ENCODE measurements around the gene SLC8A1. TPM values are rescaled to one million over a fixed set of nuclear protein-coding genes. Genes with fewer than 3 reads are reported as not detected.

The SLC8A1 gene
- total and polyA plus RNA-seq, 2 donors, result 0.46 to 20.4 TPM

DNA sequence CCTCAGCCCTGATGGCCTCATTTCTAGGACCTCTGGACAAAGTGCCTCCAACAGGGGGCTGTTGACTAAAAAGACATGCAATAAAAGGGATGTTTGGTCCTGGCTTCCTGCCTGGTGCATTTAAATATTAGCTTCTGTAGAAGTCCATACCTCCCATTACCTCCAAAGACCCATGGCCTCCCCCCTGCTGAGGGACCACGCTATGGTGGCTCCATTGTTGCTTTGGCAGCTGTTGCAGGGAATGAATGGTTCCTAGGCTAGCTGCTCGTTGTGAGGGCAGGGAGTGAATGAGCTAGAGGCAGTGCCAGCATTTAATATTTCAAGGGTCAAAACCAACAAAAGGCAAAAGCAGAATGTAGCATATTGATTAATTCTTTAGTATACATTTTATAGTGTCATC, 285.9 kb downstream of the SLC8A1 start:
- Histone ChIP-seq H3K9me3 (ENCODE audit: control insufficient read depth in 2 of 2, insufficient read depth in 1 of 2, low read length in 1 of 2) (no peaks in the 10 kb centered on the region), H3K27me3 (ENCODE audit: control insufficient read depth in 2 of 2, insufficient read depth in 1 of 2, low read length in 1 of 2) (no peaks in the 10 kb centered on the region), H3K36me3 (ENCODE audit: control insufficient read depth in 2 of 2, insufficient read depth in 2 of 2, low read length in 1 of 2) (no peaks in the 10 kb centered on the region), H3K4me1 (ENCODE audit: control insufficient read depth in 2 of 2, insufficient read depth in 2 of 2, low read length in 2 of 2) (no peaks in the 10 kb centered on the region), H3K4me3 (ENCODE audit: low read length in 2 of 2) (no peak overlapping the region), H3K27ac (ENCODE audit: low read depth in 1 of 2, low read length in 1 of 2) (no peak overlapping the region)
- DNase-seq (ENCODE audit: low read depth in 6 of 9, low spot score in 9 of 9), result no peak
- WGBS, result 47% methylated on average over 2 of the region's 2 CpGs

DNA sequence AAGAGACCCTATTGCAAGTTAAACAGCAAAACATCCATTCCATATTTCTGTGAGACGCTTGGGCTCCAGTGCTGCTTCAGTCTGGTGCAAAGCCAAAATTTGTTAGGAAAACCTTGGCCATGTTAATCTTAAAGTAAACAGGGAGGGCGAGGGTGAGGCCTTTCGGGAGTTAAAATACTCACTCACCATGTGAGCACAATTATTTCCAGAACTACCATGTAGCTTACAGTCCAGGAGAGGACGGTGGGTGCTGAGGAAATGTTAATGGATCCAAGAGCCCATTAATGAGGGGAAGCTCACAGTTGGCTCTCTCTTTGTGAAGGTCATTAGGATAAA, 286.4 kb downstream of the SLC8A1 start:
- H3K9me3 ChIP-seq (ENCODE audit: control insufficient read depth in 2 of 2, insufficient read depth in 1 of 2, low read length in 1 of 2), result no peaks in the 10 kb centered on the region
- H3K4me1 ChIP-seq (ENCODE audit: control insufficient read depth in 2 of 2, insufficient read depth in 2 of 2, low read length in 2 of 2), result no peaks in the 10 kb centered on the region
- no peaks in the 10 kb centered on the region for H3K27me3 ChIP-seq (ENCODE audit: control insufficient read depth in 2 of 2, insufficient read depth in 1 of 2, low read length in 1 of 2)
- no peak for DNase-seq (ENCODE audit: low read depth in 6 of 9, low spot score in 9 of 9)
- no peak overlapping the region for H3K27ac ChIP-seq (ENCODE audit: low read depth in 1 of 2, low read length in 1 of 2)
- no peaks in the 10 kb centered on the region for H3K36me3 ChIP-seq (ENCODE audit: control insufficient read depth in 2 of 2, insufficient read depth in 2 of 2, low read length in 1 of 2)
- H3K4me3 ChIP-seq (ENCODE audit: low read length in 2 of 2), result no peak overlapping the region
- WGBS, result 91% methylated on average over 4 of the region's 4 CpGs

DNA sequence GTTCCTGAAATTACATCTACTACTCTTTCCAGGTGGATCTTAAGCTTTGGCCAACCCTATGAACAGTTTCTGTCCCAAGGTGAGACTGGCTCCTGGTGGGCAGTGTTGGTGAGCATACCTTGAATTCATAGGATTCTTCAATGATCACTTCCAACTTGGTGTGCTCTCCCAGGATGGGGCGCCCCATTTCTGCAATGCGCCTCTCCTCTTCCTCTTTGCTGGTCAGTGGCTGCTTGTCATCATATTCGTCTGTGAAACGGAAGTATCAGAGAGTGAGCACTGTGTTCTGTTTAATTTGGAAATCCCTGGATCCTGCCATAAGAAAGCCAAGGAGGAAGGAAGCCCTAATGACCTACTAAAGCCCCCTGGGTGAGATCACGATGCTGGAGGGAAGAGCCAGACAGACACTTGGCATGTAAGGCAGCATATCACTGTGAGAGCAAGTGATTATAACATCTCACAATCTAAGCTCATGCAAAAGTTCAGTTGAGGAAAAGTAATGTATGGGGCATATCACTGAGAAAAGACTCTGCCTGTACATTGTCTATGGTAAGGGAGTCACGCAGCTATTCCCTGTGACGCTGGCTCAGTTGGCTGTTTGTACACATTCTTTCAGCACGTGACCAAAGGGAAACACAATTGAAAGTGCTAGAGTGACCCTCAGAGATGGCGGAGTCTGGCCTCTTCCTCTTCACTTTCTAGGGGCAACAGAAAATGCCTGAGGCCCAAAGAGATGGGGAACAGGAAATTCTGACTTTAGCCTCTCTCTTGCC, 287.0 kb downstream of the SLC8A1 start:
- 95% methylated on average over 9 of the region's 9 CpGs for WGBS
- DNase-seq (ENCODE audit: low read depth in 6 of 9, low spot score in 9 of 9), result no peak
- no peaks in the 10 kb centered on the region for H3K4me1 ChIP-seq (ENCODE audit: control insufficient read depth in 2 of 2, insufficient read depth in 2 of 2, low read length in 2 of 2)
- no peak overlapping the region for H3K27ac ChIP-seq (ENCODE audit: low read depth in 1 of 2, low read length in 1 of 2)
- H3K4me3 ChIP-seq (ENCODE audit: low read length in 2 of 2), result no peak overlapping the region
- H3K27me3 ChIP-seq (ENCODE audit: control insufficient read depth in 2 of 2, insufficient read depth in 1 of 2, low read length in 1 of 2), result no peaks in the 10 kb centered on the region
- no peaks in the 10 kb centered on the region for H3K9me3 ChIP-seq (ENCODE audit: control insufficient read depth in 2 of 2, insufficient read depth in 1 of 2, low read length in 1 of 2)
- H3K36me3 ChIP-seq (ENCODE audit: control insufficient read depth in 2 of 2, insufficient read depth in 2 of 2, low read length in 1 of 2), result no peaks in the 10 kb centered on the region

DNA sequence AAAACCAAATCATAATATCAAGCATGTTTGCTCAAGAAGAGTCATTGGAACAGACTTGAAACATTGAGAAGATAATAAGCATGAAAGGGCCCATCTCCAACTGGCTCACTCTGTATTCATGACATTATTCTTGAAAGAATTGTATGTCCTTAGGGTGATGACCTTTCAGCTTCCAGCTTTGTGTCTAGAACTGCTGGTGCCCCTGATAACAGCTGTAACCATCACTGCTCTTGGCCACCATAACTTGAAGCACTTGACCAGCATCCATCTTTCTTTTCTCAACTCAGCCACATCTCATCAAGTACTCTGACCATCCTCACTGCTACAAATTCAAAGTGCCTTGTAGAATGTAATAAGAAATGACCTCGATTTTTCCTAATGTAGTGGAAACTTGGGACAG, 289.9 kb downstream of the SLC8A1 start:
- Histone ChIP-seq H3K4me1 (ENCODE audit: control insufficient read depth in 2 of 2, insufficient read depth in 2 of 2, low read length in 2 of 2) (no peaks in the 10 kb centered on the region), H3K27ac (ENCODE audit: low read depth in 1 of 2, low read length in 1 of 2) (no peak overlapping the region), H3K36me3 (ENCODE audit: control insufficient read depth in 2 of 2, insufficient read depth in 2 of 2, low read length in 1 of 2) (no peaks in the 10 kb centered on the region), H3K4me3 (ENCODE audit: low read length in 2 of 2) (no peak overlapping the region), H3K27me3 (ENCODE audit: control insufficient read depth in 2 of 2, insufficient read depth in 1 of 2, low read length in 1 of 2) (no peaks in the 10 kb centered on the region), H3K9me3 (ENCODE audit: control insufficient read depth in 2 of 2, insufficient read depth in 1 of 2, low read length in 1 of 2) (no peaks in the 10 kb centered on the region)
- 88% methylated on average over 1 of the region's 1 CpG for WGBS
- no peak for DNase-seq (ENCODE audit: low read depth in 6 of 9, low spot score in 9 of 9)

DNA sequence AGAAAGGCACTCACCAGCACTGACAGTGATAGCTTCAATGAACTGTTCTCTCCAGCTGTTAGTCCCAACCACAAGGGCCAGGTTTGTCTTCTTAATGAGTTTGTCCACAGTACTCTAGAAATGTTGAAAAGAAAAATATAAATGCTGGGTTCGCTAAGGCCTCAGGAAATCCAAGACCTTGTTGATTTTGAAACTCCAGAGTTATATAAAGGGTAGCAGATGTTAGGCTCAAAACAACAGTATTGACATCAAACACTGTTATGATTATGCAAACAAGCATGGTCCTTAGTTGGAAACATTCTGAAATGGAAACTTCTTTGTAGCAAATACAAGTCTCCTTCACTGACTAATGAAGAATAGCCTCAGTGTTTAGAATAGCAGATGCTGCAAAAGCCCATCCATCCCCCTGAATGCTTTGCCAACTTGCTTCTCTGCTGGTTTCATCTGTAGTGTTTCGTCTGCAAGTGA, 291.1 kb downstream of the SLC8A1 start:
- no peaks in the 10 kb centered on the region for H3K4me1 ChIP-seq (ENCODE audit: control insufficient read depth in 2 of 2, insufficient read depth in 2 of 2, low read length in 2 of 2)
- H3K27ac ChIP-seq (ENCODE audit: low read depth in 1 of 2, low read length in 1 of 2), result no peak overlapping the region
- WGBS, result 91% methylated on average over 2 of the region's 2 CpGs
- H3K36me3 ChIP-seq (ENCODE audit: control insufficient read depth in 2 of 2, insufficient read depth in 2 of 2, low read length in 1 of 2), result no peaks in the 10 kb centered on the region
- no peaks in the 10 kb centered on the region for H3K27me3 ChIP-seq (ENCODE audit: control insufficient read depth in 2 of 2, insufficient read depth in 1 of 2, low read length in 1 of 2)
- no peaks in the 10 kb centered on the region for H3K9me3 ChIP-seq (ENCODE audit: control insufficient read depth in 2 of 2, insufficient read depth in 1 of 2, low read length in 1 of 2)
- H3K4me3 ChIP-seq (ENCODE audit: low read length in 2 of 2), result no peak overlapping the region
- DNase-seq (ENCODE audit: low read depth in 6 of 9, low spot score in 9 of 9), result no peak

DNA sequence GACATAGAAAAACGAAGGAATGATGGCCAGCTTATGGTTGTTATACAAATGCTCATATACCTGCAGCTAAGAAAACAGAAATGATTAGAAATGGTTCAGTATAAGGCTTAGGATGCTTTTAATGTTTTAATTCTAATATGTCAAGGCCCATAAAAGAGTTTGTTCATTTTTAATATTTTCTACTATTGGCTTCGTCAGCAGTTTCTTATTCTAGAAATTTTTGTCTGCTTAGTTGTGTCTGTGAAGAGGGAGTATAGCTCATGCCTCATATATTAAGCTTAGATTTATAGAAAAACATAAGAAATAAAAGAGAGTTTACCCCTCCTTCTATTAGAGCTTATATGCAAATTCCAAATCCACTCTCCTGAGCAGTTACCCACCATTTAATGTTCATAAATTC, 292.6 kb downstream of the SLC8A1 start:
- H3K27me3 ChIP-seq (ENCODE audit: control insufficient read depth in 2 of 2, insufficient read depth in 1 of 2, low read length in 1 of 2), result no peaks in the 10 kb centered on the region
- H3K9me3 ChIP-seq (ENCODE audit: control insufficient read depth in 2 of 2, insufficient read depth in 1 of 2, low read length in 1 of 2), result no peaks in the 10 kb centered on the region
- WGBS, result 98% methylated on average over 2 of the region's 2 CpGs
- DNase-seq (ENCODE audit: low read depth in 6 of 9, low spot score in 9 of 9), result no peak
- H3K27ac ChIP-seq (ENCODE audit: low read depth in 1 of 2, low read length in 1 of 2), result no peak overlapping the region
- H3K4me3 ChIP-seq (ENCODE audit: low read length in 2 of 2), result no peak overlapping the region
- H3K4me1 ChIP-seq (ENCODE audit: control insufficient read depth in 2 of 2, insufficient read depth in 2 of 2, low read length in 2 of 2), result no peaks in the 10 kb centered on the region
- no peaks in the 10 kb centered on the region for H3K36me3 ChIP-seq (ENCODE audit: control insufficient read depth in 2 of 2, insufficient read depth in 2 of 2, low read length in 1 of 2)

DNA sequence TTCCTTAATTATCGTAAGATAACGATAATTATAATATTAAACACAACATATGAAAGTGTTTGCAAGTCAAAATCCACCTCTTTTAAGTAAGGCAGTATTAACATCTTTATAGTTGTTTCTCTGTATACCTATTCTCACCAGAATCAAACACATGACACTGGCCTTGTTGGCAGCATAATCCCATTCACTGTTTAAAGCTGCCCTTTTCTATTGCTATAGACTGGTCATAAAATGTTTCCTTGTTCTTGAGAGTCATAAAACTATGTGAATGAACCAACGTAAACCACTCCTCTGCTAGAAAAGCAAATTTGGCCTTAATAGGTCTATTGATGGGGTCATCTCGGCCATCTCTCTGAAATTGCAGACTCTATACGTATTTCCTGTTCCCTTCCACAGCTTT, 293.1 kb downstream of the SLC8A1 start:
- Histone ChIP-seq H3K27ac (ENCODE audit: low read depth in 1 of 2, low read length in 1 of 2) (no peak overlapping the region), H3K9me3 (ENCODE audit: control insufficient read depth in 2 of 2, insufficient read depth in 1 of 2, low read length in 1 of 2) (no peaks in the 10 kb centered on the region), H3K27me3 (ENCODE audit: control insufficient read depth in 2 of 2, insufficient read depth in 1 of 2, low read length in 1 of 2) (no peaks in the 10 kb centered on the region), H3K36me3 (ENCODE audit: control insufficient read depth in 2 of 2, insufficient read depth in 2 of 2, low read length in 1 of 2) (no peaks in the 10 kb centered on the region), H3K4me3 (ENCODE audit: low read length in 2 of 2) (no peak overlapping the region), H3K4me1 (ENCODE audit: control insufficient read depth in 2 of 2, insufficient read depth in 2 of 2, low read length in 2 of 2) (no peaks in the 10 kb centered on the region)
- DNase-seq (ENCODE audit: low read depth in 6 of 9, low spot score in 9 of 9), result no peak
- WGBS, result 97% methylated on average over 5 of the region's 5 CpGs

DNA sequence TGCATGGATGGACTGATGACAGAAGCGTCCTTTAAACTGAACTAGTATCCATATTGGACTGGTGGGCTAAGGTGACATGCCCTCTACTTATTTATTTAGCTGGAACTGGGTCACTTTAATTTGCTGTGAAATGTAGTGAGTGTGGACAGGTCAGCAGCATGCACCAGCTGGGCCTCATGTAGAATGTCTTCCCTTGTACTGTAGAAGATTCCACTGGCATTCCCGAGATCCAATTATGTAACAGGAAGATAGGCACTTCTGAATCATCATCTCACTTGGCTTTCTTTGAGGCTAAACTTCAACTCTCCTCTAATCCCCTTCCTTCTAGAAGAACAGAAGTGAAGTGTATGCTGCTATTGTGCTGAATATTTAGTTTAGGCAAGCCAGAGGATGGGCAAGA, 296.2 kb downstream of the SLC8A1 start:
- Histone ChIP-seq H3K9me3 (ENCODE audit: control insufficient read depth in 2 of 2, insufficient read depth in 1 of 2, low read length in 1 of 2) (no peaks in the 10 kb centered on the region), H3K4me1 (ENCODE audit: control insufficient read depth in 2 of 2, insufficient read depth in 2 of 2, low read length in 2 of 2) (peaks cover 0 to under 1% of the 10 kb centered on the region in 2 donors), H3K36me3 (ENCODE audit: control insufficient read depth in 2 of 2, insufficient read depth in 2 of 2, low read length in 1 of 2) (no peaks in the 10 kb centered on the region), H3K27me3 (ENCODE audit: control insufficient read depth in 2 of 2, insufficient read depth in 1 of 2, low read length in 1 of 2) (no peaks in the 10 kb centered on the region), H3K27ac (ENCODE audit: low read depth in 1 of 2, low read length in 1 of 2) (no peak overlapping the region), H3K4me3 (ENCODE audit: low read length in 2 of 2) (no peak overlapping the region)
- 98% methylated on average over 2 of the region's 2 CpGs for WGBS
- no peak for DNase-seq (ENCODE audit: low read depth in 6 of 9, low spot score in 9 of 9)

DNA sequence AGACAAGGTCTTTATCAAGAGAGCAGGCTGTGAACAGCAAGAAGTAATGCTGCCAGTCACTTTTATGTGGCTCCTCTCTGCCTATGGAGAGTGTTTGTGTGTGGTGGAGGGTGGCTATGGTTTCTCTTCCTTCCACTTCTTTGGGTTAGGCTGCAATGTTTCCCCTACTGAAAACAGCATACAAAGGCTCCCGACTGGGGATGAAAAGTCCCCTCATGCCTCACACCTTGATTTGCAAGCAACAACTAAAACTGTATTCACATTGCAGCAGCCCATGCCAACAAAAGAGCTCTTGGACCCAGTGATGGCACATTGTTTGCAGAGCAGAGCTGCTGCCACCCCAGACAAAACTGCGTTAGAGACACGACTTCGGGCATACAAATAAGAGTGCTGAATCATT, 301.6 kb downstream of the SLC8A1 start:
- Histone ChIP-seq H3K36me3 (ENCODE audit: control insufficient read depth in 2 of 2, insufficient read depth in 2 of 2, low read length in 1 of 2) (no peaks in the 10 kb centered on the region), H3K27me3 (ENCODE audit: control insufficient read depth in 2 of 2, insufficient read depth in 1 of 2, low read length in 1 of 2) (no peaks in the 10 kb centered on the region), H3K4me1 (ENCODE audit: control insufficient read depth in 2 of 2, insufficient read depth in 2 of 2, low read length in 2 of 2) (peaks cover 0 to 15% of the 10 kb centered on the region in 2 donors), H3K27ac (ENCODE audit: low read depth in 1 of 2, low read length in 1 of 2) (peak overlapping the region in 1 of 2 donors; percentile 54), H3K9me3 (ENCODE audit: control insufficient read depth in 2 of 2, insufficient read depth in 1 of 2, low read length in 1 of 2) (no peaks in the 10 kb centered on the region), H3K4me3 (ENCODE audit: low read length in 2 of 2) (no peak overlapping the region)
- peak in 6 of 9 donors; percentile 22 to 79 (median 39) for DNase-seq (ENCODE audit: low read depth in 6 of 9, low spot score in 9 of 9)
- WGBS, result 82% methylated on average over 4 of the region's 4 CpGs

All from thymus (tissue), 11 donors.